Activated CD8-positive, alpha-beta T cell treated with anti-CD3 and anti-CD28 coated beads for 36 hours (primary cell): ENCODE results near the gene POLD2. TPM values are rescaled to one million over a fixed set of nuclear protein-coding genes. Genes with fewer than 3 reads are reported as not detected.
"Not testable (repeated sequence)": the region's sequence is repeated elsewhere in the genome, so short reads cannot be mapped to it uniquely, and the experiment has no call there.

Experiments
- ATAC-seq: fragments of 200-7000 bp; cut with Tn5 transposase; one replicate; pipeline ENCODE4 v1.10.0; 2021; ENCODE audit warnings: mild to moderate bottlenecking, moderate library complexity
- CTCF ChIA-PET: fragments of 350-600 bp; sonication (Branson Sonifier 250); formaldehyde crosslinking; loops from one replicate; lab custom pipeline; 2021; ENCODE audit warnings: antibody characterized with exemption; lab: Charles Lee
- POLR2A ChIA-PET: fragments of 350-600 bp; sonication (Branson Sonifier 250); formaldehyde crosslinking; loops from one replicate; lab custom pipeline; 2021; ENCODE audit warnings: antibody characterized with exemption; lab: Charles Lee
- DNase-seq: peaks from one replicate; pipeline ENCODE4 v3.0.0-alpha.2; 2020
- H3K27ac Mint-ChIP-seq: one replicate; pipeline ENCODE4 v1.8.0; 2021; ENCODE audit warnings: mild to moderate bottlenecking, mixed read lengths
- H3K27me3 Mint-ChIP-seq: one replicate; pipeline ENCODE4 v1.8.0; 2021; ENCODE audit warnings: mixed read lengths
- H3K36me3 Mint-ChIP-seq: one replicate; pipeline ENCODE4 v1.8.0; 2021; ENCODE audit warnings: low read depth, mixed read lengths
- H3K4me1 Mint-ChIP-seq: one replicate; pipeline ENCODE4 v1.8.0; 2021; ENCODE audit warnings: low read depth, mixed read lengths
- H3K4me3 Mint-ChIP-seq: one replicate; pipeline ENCODE4 v1.8.0; 2021; ENCODE audit warnings: mild to moderate bottlenecking, moderate library complexity, mixed read lengths
- H3K9me3 Mint-ChIP-seq: one replicate; pipeline ENCODE4 v1.8.0; 2021; ENCODE audit warnings: mixed read lengths
- CTCF ChIP-seq: fragments of 200-600 bp; IDR thresholded peaks from one replicate; pipeline ENCODE4 v1.8.0; 2022; ENCODE audit warnings: antibody characterized with exemption, mild to moderate bottlenecking
- intact Hi-C: fragments of 100-400 bp; cut with micrococcal nuclease; formaldehyde crosslinking; loops from one replicate; pipeline ENCODE4 v1.10.0; 2022
- total RNA-seq, 2 experiments: library from RNA; stranded (reverse); gene quantifications; one replicate each; pipeline ENCODE4 v1.2.3, GENCODE V29; 2021

Gene POLD2
- 100 to 1,000 TPM; 243 to 251 TPM for total RNA-seq

DNA sequence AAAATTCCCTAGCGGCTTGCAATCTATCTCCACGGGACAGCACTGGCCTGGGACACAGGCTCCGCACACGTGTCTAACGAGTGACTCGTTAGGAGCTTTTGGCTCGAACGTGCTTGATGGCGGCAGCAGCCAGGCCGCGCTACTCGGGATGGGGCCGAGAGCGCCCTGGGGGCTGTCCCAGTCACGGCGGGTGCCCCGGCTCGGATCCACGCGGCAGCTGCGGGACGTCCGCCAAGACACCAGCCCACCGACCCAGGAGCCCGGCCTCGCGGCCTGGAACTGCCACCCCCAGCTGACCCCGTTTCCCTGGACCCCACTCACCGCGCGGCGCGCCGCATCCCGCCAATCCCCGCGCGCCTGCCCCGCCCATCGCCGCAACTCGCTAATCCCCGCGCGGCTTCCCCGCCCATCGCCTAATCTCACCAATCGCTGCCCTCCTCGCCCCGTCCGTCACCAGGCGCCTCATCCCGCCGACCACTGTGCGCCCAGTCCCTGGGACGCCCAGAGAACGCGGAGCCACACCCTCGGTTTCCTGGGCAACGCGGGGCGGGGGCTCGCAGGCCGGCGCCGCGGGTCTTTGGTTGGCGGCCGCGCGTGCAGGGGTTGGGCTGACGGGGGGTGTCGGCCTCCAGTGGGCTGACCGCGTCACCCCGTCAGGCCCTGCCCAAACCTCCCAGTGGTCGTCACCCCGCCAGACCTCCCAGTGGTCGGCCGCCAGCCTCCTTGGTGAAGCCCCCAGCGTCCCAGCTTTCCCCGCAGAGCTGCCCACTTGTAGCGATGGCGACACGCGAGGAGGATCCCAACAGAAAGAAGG lies at the start of gene POLD2:
Gene POLD2, minus strand, starts transcription at position 359 of the 814 bp plus-strand sequence. CDS start 1,495 bp downstream, outside the sequence.
- DNase-seq: peak; percentile 98
- peak; percentile 100 for ATAC-seq
- ChIA-PET CTCF (interaction anchor here (1.0 to 2.2 kb wide), 7 partner anchors 13 to 103 kb away, joined by 3 to 7 read pairs (median 4); no protein-coding TSS in a partner anchor), POLR2A (interaction anchor here (0.6 to 2.6 kb wide), 14 partner anchors 9 to 412 kb away, joined by 3 to 13 read pairs (median 4); partner anchors contain the start of gene DBNL)
- Mint-ChIP-seq H3K4me3 (peak within 1 kb of the TSS; percentile 86), H3K9me3 (peaks cover 3% of the 10 kb centered on the region), H3K27ac (peak within 1 kb of the TSS; percentile 85), H3K4me1 (peaks cover 40% of the 10 kb centered on the region), H3K36me3 (peaks cover 35% of the 10 kb centered on the region), H3K27me3 (no peaks in the 10 kb centered on the region)
- intact Hi-C loops: no loop called here
- no peak for TF ChIP-seq CTCF

- Mint-ChIP-seq H3K36me3 (no peaks in the 10 kb centered on the region), H3K4me1 (peaks cover under 1% of the 10 kb centered on the region), H3K27ac (no peak overlapping the region), H3K9me3 (no peaks in the 10 kb centered on the region), H3K27me3 (no peaks in the 10 kb centered on the region), H3K4me3 (no peak overlapping the region)
- no peak for TF ChIP-seq CTCF
- CTCF ChIA-PET: interaction anchor here (1.7 kb wide), 1 partner anchor 23 kb away, joined by 6 read pairs; no protein-coding TSS in a partner anchor
- intact Hi-C loops: no loop called here
- no peak for ATAC-seq
- POLR2A ChIA-PET: interaction anchor here (0.6 kb wide), 1 partner anchor 50 kb away, joined by 3 read pairs; the partner anchor contains the start of gene POLD2
- DNase-seq: no peak
These were observed 49.6 kb upstream of the POLD2 start for GRCh38 chr7:44172803-44173424.

DNA sequence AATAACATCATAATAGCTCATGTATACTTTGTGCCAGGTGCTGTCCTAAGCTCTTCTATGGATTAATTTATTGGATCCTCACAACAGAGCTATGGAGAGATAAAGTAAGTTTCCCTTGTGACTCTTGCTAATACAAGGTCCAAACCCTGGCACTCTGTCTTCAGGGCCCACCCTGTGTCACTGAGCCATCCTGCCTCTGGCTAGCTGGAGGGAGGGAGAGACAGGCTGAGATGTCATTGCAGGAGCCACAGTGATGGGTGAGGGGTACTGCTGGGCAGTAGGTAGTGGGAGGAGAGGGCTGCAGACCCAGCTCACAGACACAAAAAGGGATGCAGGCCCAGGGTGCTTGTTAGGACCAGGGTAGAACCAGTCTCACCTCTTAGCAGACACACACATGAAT lies 49.0 kb upstream of the POLD2 start:
- DNase-seq (no peak), ATAC-seq (no peak)
- no peak overlapping the region for H3K27ac Mint-ChIP-seq
- CTCF ChIA-PET: interaction anchor here (0.8 to 1.7 kb wide), 3 partner anchors 11 to 35 kb away, joined by 3 to 6 read pairs (median 4); no protein-coding TSS in a partner anchor
- no peak for TF ChIP-seq CTCF
- H3K36me3 Mint-ChIP-seq: no peaks in the 10 kb centered on the region
- POLR2A ChIA-PET: no interaction called here
- no peak overlapping the region for H3K4me3 Mint-ChIP-seq
- H3K4me1 Mint-ChIP-seq: peaks cover 6% of the 10 kb centered on the region
- H3K9me3 Mint-ChIP-seq: no peaks in the 10 kb centered on the region
- H3K27me3 Mint-ChIP-seq: no peaks in the 10 kb centered on the region
- intact Hi-C loops: no loop called here

DNA sequence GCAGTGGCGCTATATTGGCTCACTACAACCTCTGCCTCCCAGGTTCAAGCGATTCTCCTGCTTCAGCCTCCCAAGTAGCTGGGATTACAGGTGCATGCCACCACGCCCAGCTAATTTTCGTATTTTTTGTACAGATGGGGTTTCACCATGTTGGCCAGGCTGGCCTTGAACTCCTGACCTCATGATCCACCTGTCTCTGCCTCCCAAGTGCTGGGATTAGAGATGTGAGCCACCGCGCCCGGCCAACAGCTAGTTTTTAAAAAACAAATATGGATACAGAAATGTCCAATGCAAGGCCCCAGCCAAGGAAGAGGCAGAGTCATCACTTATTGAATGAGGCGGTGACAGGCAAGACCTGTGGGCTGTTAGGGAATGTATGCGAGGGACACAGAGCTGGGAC lies 48.6 kb upstream of the POLD2 start:
- H3K27ac Mint-ChIP-seq, H3K4me1 Mint-ChIP-seq, H3K36me3 Mint-ChIP-seq, H3K9me3 Mint-ChIP-seq, ATAC-seq, DNase-seq, H3K27me3 Mint-ChIP-seq, intact Hi-C loops, POLR2A ChIA-PET, H3K4me3 Mint-ChIP-seq: not testable (repeated sequence)
- CTCF ChIA-PET: interaction anchor here (0.8 to 1.7 kb wide), 3 partner anchors 11 to 34 kb away, joined by 3 to 6 read pairs (median 4); no protein-coding TSS in a partner anchor

DNA sequence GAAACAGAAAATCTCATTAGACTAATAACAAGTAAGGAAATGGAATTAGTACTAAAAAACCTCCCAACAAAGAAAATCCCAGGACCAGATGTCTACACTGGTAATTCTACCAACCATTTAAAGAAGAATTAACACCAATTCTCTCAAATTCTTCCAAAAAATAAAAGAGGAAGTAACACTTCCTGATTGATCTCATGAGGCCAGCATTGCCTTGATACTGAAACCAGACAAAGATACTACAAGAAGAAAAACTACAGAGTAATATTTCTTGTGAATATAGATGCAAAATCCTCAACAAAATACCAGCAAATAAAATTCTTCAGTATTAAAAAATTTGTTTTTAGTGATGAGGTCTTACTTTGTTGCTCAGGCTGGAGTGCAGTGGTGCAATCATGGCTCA lies 44.6 kb upstream of the POLD2 start:
- no peaks in the 10 kb centered on the region for H3K27me3 Mint-ChIP-seq
- no peak for DNase-seq
- H3K27ac Mint-ChIP-seq: no peak overlapping the region
- no peak overlapping the region for H3K4me3 Mint-ChIP-seq
- ChIA-PET POLR2A (no interaction called here), CTCF (interaction anchor here (1.4 kb wide), 1 partner anchor 82 kb away, joined by 4 read pairs; no protein-coding TSS in a partner anchor)
- peaks cover 6% of the 10 kb centered on the region for H3K4me1 Mint-ChIP-seq
- no peaks in the 10 kb centered on the region for H3K9me3 Mint-ChIP-seq
- no peak for ATAC-seq
- TF ChIP-seq CTCF: no peak
- intact Hi-C loops: no loop called here
- H3K36me3 Mint-ChIP-seq: no peaks in the 10 kb centered on the region
